IMR-90 (cell line): ENCODE measurements around the gene VEPH1. TPM values are rescaled to one million over a fixed set of nuclear protein-coding genes. Genes with fewer than 3 reads are reported as not detected.

Experiments used
- ATAC-seq: fragments of 200-7000 bp; cut with Tn5 transposase; 2 replicates; pipeline ENCODE4 v1.9.1; 2020; ENCODE audit warnings: low read depth, mild to moderate bottlenecking, moderate library complexity
- BruUV-seq: library from RNA; stranded (reverse); fragments of 400-500 nt; replicated peaks from 2 replicates; lab custom pipeline; 2021; lab: Mats Ljungman, UMichigan
- CTCF ChIA-PET: fragments of 300-600 bp; formaldehyde crosslinking; extraction: SDS; loops from one replicate; lab custom pipeline; 2021; ENCODE audit warnings: antibody characterized with exemption; lab: Yijun Ruan, JAX
- POLR2A ChIA-PET: fragments of 300-600 bp; sonication (Branson Sonifier 250); formaldehyde crosslinking; loops from one replicate; lab custom pipeline; 2022; ENCODE audit warnings: antibody characterized with exemption; ENCODE audit not compliant: unreplicated experiment; lab: Charles Lee
- DNase-seq: peaks from one replicate; pipeline ENCODE4 v3.0.0; 2013
- H2AFZ ChIP-seq: replicated peaks from 2 replicates; pipeline ENCODE3; 2013; ENCODE audit warnings: low read length, mild to moderate bottlenecking; ENCODE audit not compliant: poor library complexity
- H2AK5ac ChIP-seq: 2 replicates; pipeline ENCODE4 v1.6.1; 2013; ENCODE audit warnings: low read depth, low read length, inconsistent platforms
- H2AK9ac ChIP-seq: replicated peaks from 2 replicates; pipeline ENCODE3; 2013; ENCODE audit warnings: mild to moderate bottlenecking, low read depth, low read length, moderate library complexity; ENCODE audit not compliant: poor library complexity
- H2BK120ac ChIP-seq: 2 replicates; pipeline ENCODE4 v1.6.1; 2013; ENCODE audit warnings: low read depth, low read length, inconsistent platforms
- H2BK15ac ChIP-seq: 3 replicates; pipeline ENCODE4 v1.6.1; 2013; ENCODE audit warnings: low read depth, low read length, inconsistent platforms
- H2BK20ac ChIP-seq: 2 replicates; pipeline ENCODE4 v1.6.1; 2013; ENCODE audit warnings: low read depth, mild to moderate bottlenecking, inconsistent platforms, low read length, moderate library complexity
- H2BK5ac ChIP-seq: 2 replicates; pipeline ENCODE4 v1.6.1; 2013; ENCODE audit warnings: mild to moderate bottlenecking, low read depth, low read length, inconsistent platforms; ENCODE audit not compliant: poor library complexity, severe bottlenecking
- H3K14ac ChIP-seq: replicated peaks from 2 replicates; pipeline ENCODE4 v1.6.1; 2013; ENCODE audit warnings: low read depth, low read length, inconsistent platforms
- H3K18ac ChIP-seq: 2 replicates; pipeline ENCODE4 v1.6.1; 2013; ENCODE audit warnings: low read depth, low read length, control low read depth
- H3K23ac ChIP-seq: 2 replicates; pipeline ENCODE4 v1.6.1; 2013; ENCODE audit warnings: low read depth, low read length, inconsistent platforms
- H3K27ac ChIP-seq: 2 replicates; pipeline ENCODE4 v1.5.1; 2013; ENCODE audit warnings: mild to moderate bottlenecking, control low read depth, low read length; ENCODE audit not compliant: insufficient read depth
- H3K27me3 ChIP-seq: 2 replicates; pipeline ENCODE4 v1.6.1; 2013; ENCODE audit warnings: low read length; ENCODE audit not compliant: control insufficient read depth, insufficient read depth
- H3K36me3 ChIP-seq: 2 replicates; pipeline ENCODE4 v1.6.1; 2013; ENCODE audit warnings: low read length, mixed read lengths; ENCODE audit not compliant: control insufficient read depth, insufficient read depth
- H3K4ac ChIP-seq: 2 replicates; pipeline ENCODE4 v1.6.1; 2013; ENCODE audit warnings: low read depth, low read length, inconsistent platforms
- H3K4me1 ChIP-seq: 2 replicates; pipeline ENCODE4 v1.6.1; 2013; ENCODE audit warnings: low read length, mixed read lengths; ENCODE audit not compliant: control insufficient read depth, insufficient read depth
- H3K4me2 ChIP-seq: 2 replicates; pipeline ENCODE4 v1.6.1; 2013; ENCODE audit warnings: low read depth, mild to moderate bottlenecking, control low read depth, low read length, moderate library complexity
- H3K4me3 ChIP-seq: 2 replicates; pipeline ENCODE4 v1.5.1; 2013; ENCODE audit warnings: low read depth, mild to moderate bottlenecking, control low read depth, low read length, moderate library complexity; ENCODE audit not compliant: insufficient read depth
- H3K56ac ChIP-seq: 2 replicates; pipeline ENCODE4 v1.6.1; 2013; ENCODE audit warnings: low read length, inconsistent platforms; ENCODE audit not compliant: insufficient read depth; ENCODE audit errors: extremely low read depth
- H3K79me1 ChIP-seq, 2 experiments: 2 replicates each; pipeline ENCODE4 v1.6.1; 2013; ENCODE audit warnings: low read length in 2 of 2, inconsistent platforms in 1 of 2, low read depth in 1 of 2
- H3K9ac ChIP-seq: 2 replicates; pipeline ENCODE4 v1.6.1; 2013; ENCODE audit warnings: low read depth, low read length, control low read depth
- H3K9me1 ChIP-seq: 2 replicates; pipeline ENCODE4 v1.6.1; 2013; ENCODE audit warnings: low read length, inconsistent platforms; ENCODE audit not compliant: insufficient read depth
- H3K9me3 ChIP-seq: 2 replicates; pipeline ENCODE4 v1.6.1; 2013; ENCODE audit warnings: low read length; ENCODE audit not compliant: control insufficient read depth, insufficient read depth
- H4K20me1 ChIP-seq: 2 replicates; pipeline ENCODE4 v1.6.1; 2013; ENCODE audit warnings: low read length, inconsistent platforms; ENCODE audit not compliant: insufficient read depth
- H4K5ac ChIP-seq: 2 replicates; pipeline ENCODE4 v1.6.1; 2013; ENCODE audit warnings: mild to moderate bottlenecking, low read depth, low read length, control low read depth
- H4K8ac ChIP-seq, 2 experiments: 2 replicates each; pipeline ENCODE4 v1.6.1; 2013; ENCODE audit warnings: low read depth in 2 of 2, low read length in 2 of 2, control low read depth in 1 of 2, inconsistent platforms in 1 of 2
- H4K91ac ChIP-seq: 2 replicates; pipeline ENCODE4 v1.6.1; 2013; ENCODE audit warnings: low read depth, low read length, inconsistent platforms; ENCODE audit not compliant: insufficient read depth
- CHD1 ChIP-seq: IDR thresholded peaks from 2 replicates; pipeline ENCODE4 v1.6.1; 2012; ENCODE audit warnings: low read depth, low read length, improper control_type of control experiment
- ELK1 ChIP-seq: fragments of 150-350 bp; IDR thresholded peaks from 2 replicates; pipeline ENCODE4 v1.6.1; 2016; ENCODE audit warnings: low read depth, mild to moderate bottlenecking, low read length, moderate library complexity, borderline replicate concordance
- MAFK ChIP-seq: IDR thresholded peaks from 2 replicates; pipeline ENCODE4 v1.6.1; 2012; ENCODE audit warnings: low read depth, low read length, improper control_type of control experiment
- RFX5 ChIP-seq: IDR thresholded peaks from 2 replicates; pipeline ENCODE4 v1.8.0; 2012; ENCODE audit warnings: low read depth, mild to moderate bottlenecking, low read length, moderate library complexity
- WGBS, 2 experiments: methylation state at CpG; one replicate each; pipeline versions ENCODE4 v1.1.5 to v1.1.7; 2013; ENCODE audit warnings: missing lambda C conversion rate in 2 of 2; ENCODE audit not compliant: insufficient read length in 1 of 2; ENCODE audit errors: extremely low coverage in 2 of 2; 5-methylcytosine and 5-hydroxymethylcytosine counted together
- dilution Hi-C: fragments of 300-500 bp; cut with HindIII; formaldehyde crosslinking; loops from one replicate; pipeline ENCODE4 v1.14.3; 2018; ENCODE audit warnings: low sequenced_read_pairs; ENCODE audit not compliant: unreplicated experiment
- in situ Hi-C: fragments of 300-500 bp; cut with MboI; formaldehyde crosslinking; loops from 3 replicates; pipeline ENCODE4 v1.14.3; 2019; ENCODE audit warnings: low sequenced_read_pairs, inconsistent platforms, mixed read lengths
- intact Hi-C: fragments of 100-400 bp; cut with micrococcal nuclease; formaldehyde crosslinking; loops from 2 replicates; pipeline ENCODE4 v1.10.0; 2022
- polyA plus RNA-seq, 3 experiments: library from polyadenylated mRNA; depleted of rRNA; stranded (reverse); fragments of >200 nt; gene quantifications; 2 replicates each; pipeline ENCODE4 v1.2.3, GENCODE V29; 2012; ENCODE audit warnings: low replicate concordance in 1 of 3
- total RNA-seq: library from RNA; depleted of rRNA; stranded (reverse); fragments of >200 nt; gene quantifications from 2 replicates; pipeline ENCODE4 v1.2.3, GENCODE V29; 2012

VEPH1 gene
- total and polyA plus RNA-seq, 2 of the 4 experiments (the other 2 are of a cell fraction), result 30.5 to 130 TPM

GRCh38 chr3:157443905-157444796 is 59.1 kb downstream of the VEPH1 start:
- Histone ChIP-seq H3K27ac (peak overlapping the region; percentile 45; the same call in 1 of the 2 replicates), H2BK120ac (no peak overlapping the region), H2AK5ac (no peak overlapping the region), H3K4me1 (peaks cover 10% of the 10 kb centered on the region), H2AFZ (no peak overlapping the region), H3K18ac (peak overlapping the region; percentile 72), H4K20me1 (no peaks in the 10 kb centered on the region), H3K23ac (no peak overlapping the region), H3K36me3 (peaks cover 5% of the 10 kb centered on the region), H3K9me1 (no peaks in the 10 kb centered on the region), H4K5ac (peak overlapping the region; percentile 67; the same call in 1 of the 2 replicates), H4K8ac (peak overlapping the region in 1 of 2 experiments; percentile 2; a peak in 1 of 4 replicates), H3K4me2 (no peak overlapping the region), H4K91ac (no peak overlapping the region), H3K9ac (no peak overlapping the region), H2BK20ac (peak overlapping the region; percentile 29; the same call in 1 of the 2 replicates), H3K4ac (peak overlapping the region; percentile 19; the same call in 1 of the 2 replicates), H3K14ac (no peak overlapping the region), H3K27me3 (no peaks in the 10 kb centered on the region), H3K79me1 (peaks cover 0 to 16% of the 10 kb centered on the region in 2 experiments; a peak in 1 of 4 replicates), H2AK9ac (no peak overlapping the region), H2BK5ac (no peak overlapping the region), H3K9me3 (no peaks in the 10 kb centered on the region), H2BK15ac (no peak overlapping the region), H3K56ac (no peak overlapping the region), H3K4me3 (no peak overlapping the region)
- TF ChIP-seq RFX5, result peak; percentile 55; the same call in 1 of the 2 replicates
- no peak for TF ChIP-seq MAFK
- TF ChIP-seq CHD1, result no peak
- no peak for TF ChIP-seq ELK1
- ChIA-PET POLR2A (interaction anchor here (0.9 kb wide), 1 partner anchor 240 kb away, joined by 3 read pairs; no protein-coding TSS in a partner anchor), CTCF (interaction anchor here (0.5 to 0.8 kb wide), 2 partner anchors 44 to 76 kb away, joined by 3 to 4 read pairs; no protein-coding TSS in a partner anchor)
- BruUV-seq, result no TSS peak
- dilution Hi-C loops, result no loop called here
- intact Hi-C loops, result no loop called here
- in situ Hi-C loops, result no loop called here
- DNase-seq (peak; percentile 46), ATAC-seq (peak; percentile 41)
- WGBS, 2 experiments, result no CpG with 5 or more reads among the region's 3 CpGs
